GM18507 (cell line): ENCODE measurements around the gene DAGLA.

Source experiments
- DNase-seq: peaks from one replicate; pipeline ENCODE4 v3.0.0; 2011; ENCODE audit warnings: low read depth; ENCODE audit not compliant: insufficient read length; ENCODE audit errors: extremely low spot score
- FAIRE-seq: peaks from 2 replicates; lab custom pipeline; 2011; peaks lifted over from hg19 to GRCh38; lab: Jason Lieb, UNC

The DAGLA gene

GRCh38 chr11:61720597-61720996 lies 40.4 kb downstream of the DAGLA start:
- FAIRE-seq (no peak), DNase-seq (no peak)

- FAIRE-seq (no peak), DNase-seq (no peak)
These were observed 44.2 kb downstream of the DAGLA start for GRCh38 chr11:61724437-61724836.

GRCh38 chr11:61725781-61726231 lies 45.6 kb downstream of the DAGLA start:
- DNase-seq (no peak), FAIRE-seq (no peak)

- no peak for FAIRE-seq
- DNase-seq, result no peak
These were observed 46.6 kb downstream of the DAGLA start for GRCh38 chr11:61726775-61727174.

GRCh38 chr11:61727401-61727811 lies 47.2 kb downstream of the DAGLA start:
- no peak for DNase-seq
- FAIRE-seq, result no peak

- FAIRE-seq (no peak), DNase-seq (no peak)
These were observed 48.1 kb downstream of the DAGLA start for GRCh38 chr11:61728066-61728939.

- DNase-seq (no peak), FAIRE-seq (peak; percentile 33)
These were observed 48.7 kb downstream of the DAGLA start for GRCh38 chr11:61728940-61729219.

- no peak for DNase-seq
- no peak for FAIRE-seq
These were observed 50.2 kb downstream of the DAGLA start for GRCh38 chr11:61730240-61730994.

- FAIRE-seq (no peak), DNase-seq (no peak)
These were observed 51.2 kb downstream of the DAGLA start for GRCh38 chr11:61731211-61731951.

GRCh38 chr11:61731952-61732675 lies 51.9 kb downstream of the DAGLA start:
- FAIRE-seq (no peak), DNase-seq (no peak)

- FAIRE-seq, result no peak
These were observed 52.5 kb downstream of the DAGLA start for GRCh38 chr11:61732705-61733104.

GRCh38 chr11:61733120-61733978 lies 53.2 kb downstream of the DAGLA start:
- FAIRE-seq, result peak; percentile 92

More at GRCh38 chr11:61732705-61733104, 52.5 kb downstream of the DAGLA start:
- no peak for DNase-seq

GRCh38 chr11:61734767-61735166 lies 54.6 kb downstream of the DAGLA start:
- FAIRE-seq (no peak), DNase-seq (no peak)

More at GRCh38 chr11:61733120-61733978, 53.2 kb downstream of the DAGLA start:
- DNase-seq, result peak; percentile 90

- no peak for FAIRE-seq
These were observed 55.2 kb downstream of the DAGLA start for GRCh38 chr11:61735391-61735790.

GRCh38 chr11:61736310-61736709 lies 56.1 kb downstream of the DAGLA start:
- FAIRE-seq, result no peak
- no peak for DNase-seq

More at GRCh38 chr11:61735391-61735790, 55.2 kb downstream of the DAGLA start:
- no peak for DNase-seq

GRCh38 chr11:61737131-61737530 lies 56.9 kb downstream of the DAGLA start:
- FAIRE-seq (no peak), DNase-seq (no peak)

GRCh38 chr11:61737636-61738386 lies 57.6 kb downstream of the DAGLA start:
- FAIRE-seq (no peak), DNase-seq (no peak)

- DNase-seq (no peak), FAIRE-seq (no peak)
These were observed 58.6 kb downstream of the DAGLA start for GRCh38 chr11:61738776-61739175.
